Uterus (tissue), 4 donors: ENCODE measurements around the gene THAP6. TPM values are rescaled to one million over a fixed set of nuclear protein-coding genes. Genes with fewer than 3 reads are reported as not detected.

Experiments used
- DNase-seq, 2 donors: peaks; one replicate each; pipeline ENCODE4 v3.0.0-alpha.2; 2019 to 2020
- H3K27ac ChIP-seq, 2 donors: fragments of 200-600 bp; sonication (generic); 1 replicate in 1 of 2; 2 replicates in 1 of 2; pipeline ENCODE4 v1.5.1; 2016 to 2018
- H3K27me3 ChIP-seq, 2 donors: fragments of 200-600 bp; sonication (generic); one replicate each; pipeline ENCODE4 v1.5.1; 2018 to 2019; ENCODE audit warnings: control low read depth in 1 of 2
- H3K36me3 ChIP-seq, 2 donors: fragments of 200-600 bp; sonication (generic); one replicate each; pipeline ENCODE4 v1.5.1; 2019; ENCODE audit warnings: control low read depth in 1 of 2
- H3K4me1 ChIP-seq, 2 donors: fragments of 200-600 bp; sonication (generic); one replicate each; pipeline ENCODE4 v1.5.1; 2018 to 2019; ENCODE audit warnings: control low read depth in 1 of 2
- H3K4me3 ChIP-seq, 2 donors: fragments of 200-600 bp; sonication (generic); 1 replicate in 1 of 2; 2 replicates in 1 of 2; pipeline ENCODE4 v1.5.1; 2018 to 2019; ENCODE audit warnings: mild to moderate bottlenecking in 1 of 2
- H3K9me3 ChIP-seq, 2 donors: fragments of 200-600 bp; sonication (generic); one replicate each; pipeline ENCODE4 v1.5.1; 2019; ENCODE audit warnings: control low read depth in 1 of 2
- CTCF ChIP-seq, 4 experiments: fragments of 200-600 bp in 2 of 4; fragments of 450-650 bp in 2 of 4; sonication (generic) in 2 of 4; IDR thresholded peaks; one replicate each; pipeline ENCODE4 v1.5.1; 2016 to 2019; ENCODE audit warnings: antibody characterized with exemption in 4 of 4, mild to moderate bottlenecking in 2 of 4, moderate library complexity in 1 of 4
- POLR2A ChIP-seq, 2 donors: fragments of 450-650 bp; IDR thresholded peaks; one replicate each; pipeline ENCODE4 v1.6.1; 2016; ENCODE audit warnings: antibody characterized with exemption in 2 of 2, mild to moderate bottlenecking in 1 of 2, moderate library complexity in 1 of 2
- intact Hi-C: fragments of 100-400 bp; cut with DNase I; formaldehyde crosslinking; loops from one replicate; pipeline ENCODE4 v1.15.1; 2023; ENCODE audit warnings: low total_unique reads
- total RNA-seq, 4 donors: library from RNA; depleted of rRNA in 3 of 4; stranded (reverse); fragments of >200 nt in 3 of 4; gene quantifications; one replicate each; pipeline versions ENCODE4 v1.1.0 to v1.2.4, GENCODE V29; 2014 to 2023
- donor health status: DM: yes; HTN: yes; CAD: no.

THAP6 gene
- total RNA-seq, 4 donors from 2014 or later, result 25.4 to 77.6 (median 35.8) TPM

GRCh38 chr4:75564023-75564422, 49.8 kb downstream of the THAP6 start:
- H3K36me3 ChIP-seq, result no peaks in the 10 kb centered on the region
- H3K27ac ChIP-seq, result no peak overlapping the region
- H3K27me3 ChIP-seq, result no peaks in the 10 kb centered on the region
- no peaks in the 10 kb centered on the region for H3K4me1 ChIP-seq
- H3K9me3 ChIP-seq, result no peaks in the 10 kb centered on the region
- no peak for DNase-seq
- intact Hi-C loops, result no loop called here
- H3K4me3 ChIP-seq, result no peak overlapping the region
- TF ChIP-seq POLR2A (IDR thresholded peaks at IDR 0.05) (no peak), CTCF (IDR thresholded peaks at IDR 0.05) (no peak)

- intact Hi-C loops, result no loop called here
- Histone ChIP-seq H3K4me3 (no peak overlapping the region), H3K9me3 (no peaks in the 10 kb centered on the region), H3K27me3 (no peaks in the 10 kb centered on the region), H3K27ac (no peak overlapping the region), H3K36me3 (no peaks in the 10 kb centered on the region), H3K4me1 (no peaks in the 10 kb centered on the region)
- TF ChIP-seq POLR2A (IDR thresholded peaks at IDR 0.05) (no peak), CTCF (IDR thresholded peaks at IDR 0.05) (no peak)
- no peak for DNase-seq
These were observed 51.2 kb downstream of the THAP6 start for GRCh38 chr4:75565481-75565880.

GRCh38 chr4:75566911-75567310, 52.6 kb downstream of the THAP6 start:
- no peaks in the 10 kb centered on the region for H3K36me3 ChIP-seq
- TF ChIP-seq POLR2A (IDR thresholded peaks at IDR 0.05) (no peak), CTCF (IDR thresholded peaks at IDR 0.05) (no peak)
- H3K9me3 ChIP-seq, result no peaks in the 10 kb centered on the region
- intact Hi-C loops, result no loop called here
- no peak for DNase-seq
- no peak overlapping the region for H3K27ac ChIP-seq
- no peaks in the 10 kb centered on the region for H3K4me1 ChIP-seq
- no peaks in the 10 kb centered on the region for H3K27me3 ChIP-seq
- no peak overlapping the region for H3K4me3 ChIP-seq

GRCh38 chr4:75567725-75568124, 53.5 kb downstream of the THAP6 start:
- Histone ChIP-seq H3K9me3 (no peaks in the 10 kb centered on the region), H3K27ac (no peak overlapping the region), H3K27me3 (no peaks in the 10 kb centered on the region), H3K4me1 (no peaks in the 10 kb centered on the region), H3K36me3 (no peaks in the 10 kb centered on the region), H3K4me3 (no peak overlapping the region)
- DNase-seq, result no peak
- TF ChIP-seq CTCF (IDR thresholded peaks at IDR 0.05) (no peak), POLR2A (IDR thresholded peaks at IDR 0.05) (no peak)
- intact Hi-C loops, result no loop called here

Other genes with a start within 250 kb of the THAP6 start
- gene RCHY1, start 70 bp upstream of the THAP6 start, total RNA-seq, result 10 to 100 TPM; 26.8 to 64.9 (median 33.5) TPM
- gene ODAPH, start 41.6 kb downstream of the THAP6 start, total RNA-seq, result not detected
- gene CDKL2, start 116.1 kb downstream of the THAP6 start, total RNA-seq, result 1 to 10 TPM in 2 of 4 donors, not detected in 2; 1.2 to 3.1 TPM
- gene G3BP2, start 158.9 kb downstream of the THAP6 start, total RNA-seq, result 100 to 1,000 TPM in 1 of 4 donors, 10 to 100 TPM in 3; 43.2 to 215 (median 74.1) TPM
- gene USO1, start 210.1 kb downstream of the THAP6 start, total RNA-seq, result 100 to 1,000 TPM in 1 of 4 donors, 10 to 100 TPM in 3; 20.0 to 127 (median 59.4) TPM